GM18508 (cell line): ENCODE data around the gene PRKG1.

Experiments used
- ATAC-seq: cut with Tn5 transposase; IDR thresholded peaks from one replicate; pipeline ENCODE4 v1.9.1; 2021; ENCODE audit warnings: moderate number of reproducible peaks; ENCODE audit not compliant: insufficient read depth, unreplicated experiment

The PRKG1 gene

DNA sequence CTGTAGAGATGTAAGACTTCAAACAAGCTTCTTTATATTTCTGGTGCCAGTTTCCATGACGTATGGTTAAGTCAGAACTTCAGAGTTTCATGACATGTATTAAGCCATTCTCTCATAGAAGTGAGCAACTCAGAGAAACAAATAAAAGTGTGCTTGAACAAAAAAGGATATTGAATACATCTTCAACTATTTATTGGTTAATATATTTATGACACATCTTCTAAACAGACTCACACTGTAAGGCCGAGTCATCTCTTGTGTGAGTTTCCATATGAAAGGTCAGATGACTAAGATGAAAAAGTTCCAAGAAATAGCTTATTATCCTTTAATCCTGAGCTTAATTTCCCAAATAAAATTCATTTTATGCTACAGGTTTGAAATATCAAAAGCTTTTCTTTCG is 730.6 kb downstream of the PRKG1 start:
- ATAC-seq, result no peak

DNA sequence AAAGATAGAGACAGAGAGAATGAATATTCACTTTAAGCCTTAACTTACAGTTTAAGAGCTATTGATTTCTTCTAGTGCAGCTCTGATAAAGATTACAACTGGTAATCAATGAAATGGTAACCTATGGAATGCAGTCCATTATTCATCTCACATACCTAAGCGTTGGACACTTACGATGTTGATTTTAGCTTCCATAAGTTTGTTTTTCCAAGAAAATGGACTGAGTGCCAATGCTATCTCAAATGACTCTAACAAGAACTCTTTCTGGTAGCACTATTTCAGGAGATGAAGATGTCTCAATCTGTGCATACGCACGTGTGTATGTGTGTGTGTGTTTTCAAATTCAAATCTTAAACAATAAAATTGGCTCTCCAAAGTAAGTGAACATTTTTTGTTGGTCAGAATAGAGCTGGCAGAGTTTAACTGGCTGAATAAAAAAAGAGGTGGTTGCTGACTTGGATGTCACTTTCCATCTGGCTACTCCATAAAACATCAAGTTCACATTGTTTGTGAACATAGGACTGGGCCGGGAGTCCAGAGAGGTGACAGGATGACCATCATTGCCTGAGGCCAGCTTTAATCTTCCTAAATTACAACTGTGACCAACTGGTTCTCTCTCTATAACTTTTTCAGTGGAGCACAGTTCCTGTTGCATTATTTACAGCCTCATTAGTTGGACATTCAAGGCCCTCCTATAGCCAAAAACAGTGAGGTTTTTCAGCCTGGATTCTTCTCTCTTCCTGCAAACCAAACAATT is 732.0 kb downstream of the PRKG1 start:
- no peak for ATAC-seq

DNA sequence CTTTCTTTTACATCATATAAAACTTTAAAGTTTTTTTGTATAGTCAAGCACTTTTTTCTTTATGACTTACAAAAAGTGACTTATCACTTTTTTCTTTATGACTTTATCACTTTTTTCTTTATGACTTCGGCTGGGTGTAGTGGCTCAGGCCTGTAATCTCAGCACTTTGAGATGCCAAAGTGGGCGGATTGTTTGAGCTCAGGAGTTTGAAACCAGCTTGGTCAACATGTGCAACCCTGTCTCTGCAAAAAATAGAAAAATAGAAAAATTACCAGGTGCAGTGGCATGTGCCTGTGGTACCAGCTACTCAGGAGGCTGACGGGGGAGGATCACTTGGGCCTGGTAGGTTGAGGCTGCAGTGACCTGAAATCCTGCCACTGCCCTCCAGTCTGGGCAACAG is 733.9 kb downstream of the PRKG1 start:
- no peak for ATAC-seq

DNA sequence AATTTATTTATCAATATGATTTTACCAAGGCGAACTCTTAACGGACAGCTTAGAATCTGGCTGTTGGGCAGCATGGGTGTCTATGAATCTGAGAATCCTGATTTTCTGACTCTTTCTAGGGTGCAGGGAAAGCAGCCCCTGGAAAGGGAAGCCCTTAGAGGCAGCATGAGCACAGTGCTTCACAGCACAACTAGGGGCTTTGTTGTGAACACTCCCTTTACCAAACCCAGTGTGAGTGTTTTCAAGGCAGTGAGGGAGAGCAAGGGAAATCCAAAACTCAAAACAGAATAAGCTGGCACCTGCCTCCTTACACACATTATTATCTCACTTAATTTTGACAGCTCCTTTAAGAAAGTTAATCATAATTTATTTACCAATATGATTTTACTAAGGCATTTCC is 741.4 kb downstream of the PRKG1 start:
- no peak for ATAC-seq

DNA sequence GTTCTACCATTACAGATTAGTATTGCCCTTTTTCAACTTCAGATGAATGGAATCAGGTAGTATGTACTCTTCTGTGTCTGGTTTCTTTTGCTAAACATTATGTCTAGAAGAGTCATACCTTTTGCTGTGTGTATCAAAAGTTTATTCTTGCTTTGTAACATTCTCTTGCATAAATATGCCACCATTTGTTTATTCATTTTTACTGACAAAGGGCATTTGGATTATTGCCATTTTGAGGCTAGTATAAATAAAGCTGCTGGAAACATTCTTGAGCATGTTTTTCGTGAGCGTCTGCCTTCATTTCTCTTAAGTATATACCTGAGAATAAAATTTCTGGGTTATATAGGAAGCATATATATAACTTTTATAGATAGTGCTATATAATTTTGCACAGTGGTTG is 746.8 kb downstream of the PRKG1 start:
- no peak for ATAC-seq

DNA sequence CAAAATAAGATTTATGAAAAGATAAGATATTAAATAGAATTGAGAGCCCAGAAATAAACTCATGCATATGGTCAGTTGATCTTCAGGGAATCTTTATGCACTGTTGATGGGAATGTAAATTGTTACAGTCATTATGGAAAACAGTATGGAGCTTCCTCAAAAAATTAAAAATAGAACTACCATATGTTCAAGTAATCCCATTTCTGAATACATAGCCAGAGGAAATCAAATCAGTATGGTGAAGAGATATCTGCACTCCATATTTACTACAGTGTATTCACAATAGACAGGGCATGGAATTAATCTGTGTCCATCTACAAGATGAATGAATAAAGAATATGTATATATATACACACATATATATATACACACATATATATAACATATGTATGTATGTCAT is 747.5 kb downstream of the PRKG1 start:
- no peak for ATAC-seq

DNA sequence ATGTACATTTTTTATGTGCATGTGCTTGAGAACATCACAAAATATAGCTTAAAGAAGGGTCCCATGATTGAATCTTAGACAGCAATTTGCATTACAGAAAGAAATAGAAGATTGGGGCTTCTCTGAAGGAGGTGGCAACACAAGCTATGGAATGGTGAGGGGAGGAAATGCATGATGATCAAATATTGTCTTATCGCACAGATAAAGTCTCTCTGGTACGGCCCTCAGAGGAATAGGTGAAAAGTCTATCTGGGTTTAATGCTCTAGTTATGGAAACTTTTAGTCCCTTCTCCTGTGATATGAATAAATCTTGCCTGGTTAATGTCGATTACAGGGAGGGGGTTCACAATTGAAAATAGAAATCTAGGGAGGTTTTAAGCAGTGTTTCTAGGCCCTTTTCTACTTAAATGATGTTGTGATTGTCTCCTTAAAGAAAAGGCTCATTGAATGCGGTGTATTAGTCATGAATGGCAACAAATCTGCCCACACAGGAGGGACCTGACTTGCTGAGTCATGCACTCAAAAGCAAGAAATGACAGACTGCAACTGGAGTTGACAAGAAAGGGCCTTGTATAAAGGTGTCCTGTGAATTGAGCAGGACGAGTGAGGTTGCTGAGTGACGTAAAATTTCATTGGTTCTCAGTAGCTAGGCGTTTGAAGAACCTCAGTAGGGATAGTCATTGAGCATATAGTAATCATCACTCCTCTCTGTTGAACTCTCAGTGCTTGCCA is 758.5 kb downstream of the PRKG1 start:
- peak; percentile 66 for ATAC-seq

DNA sequence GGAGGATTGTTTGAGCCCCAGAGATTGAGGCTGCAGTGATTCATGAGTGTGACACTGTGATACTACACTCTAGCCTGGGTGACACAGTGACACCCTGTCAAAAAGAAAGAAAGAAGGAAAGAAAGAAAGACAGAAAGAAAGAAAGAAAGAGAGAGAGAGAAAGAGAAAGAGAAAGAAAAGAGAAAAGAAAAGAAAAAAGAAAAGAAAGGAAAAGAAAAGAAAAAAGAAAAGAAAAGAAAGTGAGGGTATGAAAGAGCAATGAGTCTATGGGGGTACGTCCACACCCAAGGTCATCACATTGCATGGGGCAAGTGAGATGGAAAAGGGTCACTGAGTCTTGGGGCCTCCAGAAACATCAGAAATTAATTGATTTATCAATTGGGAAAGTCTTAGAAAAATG is 760.3 kb downstream of the PRKG1 start:
- ATAC-seq, result no peak

DNA sequence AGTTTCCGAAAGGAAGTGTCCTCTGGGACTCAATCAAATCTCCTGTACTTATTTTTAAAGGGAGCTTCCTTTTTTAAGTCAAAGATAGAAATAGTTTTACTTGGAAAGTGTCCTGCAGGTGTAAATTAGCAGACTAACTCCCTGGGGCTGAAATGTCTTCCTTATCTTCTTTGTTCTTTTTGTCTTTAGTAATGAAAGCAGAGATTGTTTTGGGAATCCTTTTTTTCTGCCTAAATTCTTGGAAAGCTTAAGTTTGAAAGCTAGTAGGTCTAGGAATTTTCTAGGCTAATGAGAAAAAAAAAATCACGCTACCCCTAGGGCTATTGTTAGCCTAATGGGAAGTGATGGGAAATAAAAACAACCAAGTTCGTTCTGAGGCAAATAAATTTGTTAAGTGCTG is 764.2 kb downstream of the PRKG1 start:
- ATAC-seq, result no peak

DNA sequence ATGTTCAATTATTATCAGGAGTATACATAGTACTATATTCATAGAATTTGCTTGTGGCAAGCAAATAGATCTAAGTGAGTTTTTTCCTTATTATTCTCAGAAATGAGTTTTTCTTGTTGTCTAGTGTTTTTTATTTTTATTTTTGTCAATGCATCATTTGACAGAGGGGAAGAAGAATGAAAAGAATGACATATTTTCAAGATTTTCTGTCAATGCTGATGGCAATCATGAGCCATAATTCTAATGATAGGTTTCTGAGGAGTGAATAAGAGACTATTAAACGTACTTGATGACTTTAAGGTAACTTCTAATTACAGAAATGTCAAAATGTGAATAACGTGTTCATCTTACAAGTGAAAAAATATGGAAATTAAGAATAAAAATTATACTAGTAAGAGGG is 769.7 kb downstream of the PRKG1 start:
- no peak for ATAC-seq

DNA sequence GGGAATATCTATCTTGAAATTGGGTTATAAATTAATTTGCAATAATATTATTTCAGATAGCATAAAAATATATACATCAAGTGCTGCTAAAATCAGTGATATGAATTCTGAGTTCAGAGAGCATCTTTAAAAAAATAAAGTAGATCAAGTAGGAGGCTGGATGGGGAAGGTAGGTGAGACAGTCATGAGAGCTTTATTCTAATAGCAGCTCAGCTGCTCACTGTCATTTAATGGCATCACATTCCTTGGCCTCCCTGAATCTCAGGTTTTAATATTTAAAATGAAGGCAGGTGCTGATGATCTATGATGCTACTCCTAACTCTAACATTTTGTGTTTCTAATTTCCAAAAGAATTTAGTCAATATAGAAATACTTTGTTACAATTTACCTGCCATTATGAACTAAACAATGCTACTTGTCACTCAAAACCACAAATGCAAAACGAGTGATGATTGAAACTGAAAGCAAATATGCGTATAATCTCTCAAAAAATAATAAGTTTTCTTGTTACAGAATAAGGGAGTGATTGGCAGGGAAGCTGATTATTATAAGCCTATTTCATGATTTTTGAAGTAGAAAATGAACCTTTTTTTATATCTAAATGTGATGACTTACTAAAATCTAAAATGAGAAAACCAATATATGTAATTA is 772.7 kb downstream of the PRKG1 start:
- no peak for ATAC-seq

DNA sequence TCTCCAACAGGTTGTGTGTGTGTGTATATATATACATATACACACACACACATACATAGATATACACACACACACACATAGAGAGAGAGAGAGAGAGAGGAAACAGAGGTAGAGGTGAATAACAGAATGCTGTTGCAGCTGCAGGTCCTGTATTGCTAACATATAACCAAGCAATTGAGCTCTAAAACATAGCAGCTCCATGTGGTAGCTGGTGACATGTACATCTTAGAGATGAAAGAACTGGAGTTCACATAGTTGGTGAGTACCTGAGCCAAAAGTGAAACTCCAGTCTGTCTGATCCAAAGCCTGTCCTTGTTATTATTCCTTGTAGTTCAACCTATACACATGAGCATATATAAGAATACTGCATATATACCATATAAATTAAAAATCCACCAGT is 778.0 kb downstream of the PRKG1 start:
- no peak for ATAC-seq

DNA sequence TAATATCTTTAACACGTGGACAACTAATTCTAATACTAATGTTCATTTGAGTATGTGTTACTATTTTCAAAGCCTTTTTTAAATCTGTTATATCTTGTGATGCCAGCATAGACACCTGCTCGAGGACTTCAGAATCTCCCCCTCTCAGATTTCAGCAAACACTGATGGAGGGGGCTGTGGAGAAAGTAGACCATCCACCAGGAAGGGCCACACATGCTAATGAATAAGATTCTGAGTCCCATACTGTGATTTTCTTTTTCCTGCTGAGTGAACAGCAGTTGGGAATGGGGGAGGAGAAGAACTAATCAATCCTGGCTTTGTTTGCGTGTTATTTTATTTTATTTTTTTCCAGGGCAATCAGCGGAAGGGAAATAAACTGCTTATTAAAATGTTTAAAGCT is 783.0 kb downstream of the PRKG1 start:
- no peak for ATAC-seq

DNA sequence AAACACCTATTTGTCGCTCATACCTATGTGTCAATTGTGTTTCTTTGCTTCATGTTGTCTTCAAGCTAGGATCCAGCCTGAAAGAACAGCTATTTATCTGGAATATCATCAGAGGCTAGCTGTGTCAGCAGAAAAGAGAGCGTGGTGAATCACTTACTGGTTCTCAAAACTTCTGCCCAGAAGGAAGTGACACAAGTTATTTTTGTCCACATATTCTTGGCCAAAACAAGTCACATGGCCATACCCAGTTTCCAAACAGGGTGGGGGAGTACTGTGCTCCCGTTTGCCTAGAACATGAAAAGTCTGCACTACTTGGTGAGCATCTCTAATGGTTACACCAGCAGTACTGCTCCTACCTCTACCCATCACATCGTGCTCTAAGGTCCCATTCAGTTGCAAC is 786.0 kb downstream of the PRKG1 start:
- no peak for ATAC-seq

DNA sequence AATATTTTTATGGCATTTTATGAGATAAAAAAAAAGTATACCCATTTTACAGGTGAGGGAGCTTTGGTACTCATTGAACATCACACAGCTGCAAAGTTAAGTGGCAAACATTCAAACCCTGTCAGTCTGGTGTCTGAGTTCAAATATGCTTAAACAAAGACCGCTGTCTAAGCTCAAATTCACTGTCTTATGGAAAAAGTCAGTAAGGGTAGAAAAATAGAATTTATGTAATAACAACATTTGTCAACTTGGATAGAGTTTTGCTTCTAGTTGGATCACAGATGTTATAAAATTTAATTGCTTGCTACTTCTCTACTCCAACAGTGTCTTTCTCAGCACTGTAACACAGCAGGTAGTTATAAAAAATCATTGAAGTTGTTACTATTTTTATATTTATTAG is 786.8 kb downstream of the PRKG1 start:
- no peak for ATAC-seq

DNA sequence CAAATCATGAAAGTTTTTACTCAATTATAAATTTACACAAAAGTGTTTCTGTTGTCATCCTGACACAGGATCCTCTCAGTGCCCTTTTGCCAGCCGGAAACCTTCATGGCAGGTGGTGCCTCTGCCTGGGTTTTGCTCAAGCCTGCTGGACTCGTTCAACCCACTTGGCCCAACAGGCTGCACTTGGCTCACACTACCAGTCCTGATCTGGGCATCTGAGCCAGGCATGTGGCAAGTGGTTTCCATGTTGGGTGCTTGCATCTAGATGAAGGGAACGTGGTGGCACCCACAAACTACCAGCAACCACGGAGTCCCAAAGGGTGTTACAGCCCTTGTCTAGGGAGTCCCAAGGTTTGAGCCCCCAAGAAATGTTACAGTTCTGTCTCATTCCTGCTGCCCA is 787.4 kb downstream of the PRKG1 start:
- no peak for ATAC-seq

DNA sequence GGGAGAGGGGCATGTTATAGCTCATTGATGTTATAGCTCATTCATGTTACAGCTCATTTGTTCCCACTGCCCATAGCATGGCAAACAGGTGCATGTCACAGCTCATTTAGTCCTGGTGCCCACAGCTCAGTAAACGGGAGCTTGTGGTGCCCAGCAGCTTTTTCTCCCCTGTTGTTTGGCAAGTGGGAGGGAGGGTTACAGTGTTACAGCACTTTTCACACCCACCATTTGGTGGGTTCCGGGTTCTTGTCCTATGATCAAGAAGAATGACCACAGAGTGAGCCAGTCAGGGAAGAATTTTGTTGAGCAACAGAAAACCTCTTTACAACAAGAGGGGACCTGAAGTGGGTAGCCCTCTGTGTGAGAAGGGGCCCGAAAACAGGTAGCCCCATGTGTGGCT is 787.9 kb downstream of the PRKG1 start:
- no peak for ATAC-seq

DNA sequence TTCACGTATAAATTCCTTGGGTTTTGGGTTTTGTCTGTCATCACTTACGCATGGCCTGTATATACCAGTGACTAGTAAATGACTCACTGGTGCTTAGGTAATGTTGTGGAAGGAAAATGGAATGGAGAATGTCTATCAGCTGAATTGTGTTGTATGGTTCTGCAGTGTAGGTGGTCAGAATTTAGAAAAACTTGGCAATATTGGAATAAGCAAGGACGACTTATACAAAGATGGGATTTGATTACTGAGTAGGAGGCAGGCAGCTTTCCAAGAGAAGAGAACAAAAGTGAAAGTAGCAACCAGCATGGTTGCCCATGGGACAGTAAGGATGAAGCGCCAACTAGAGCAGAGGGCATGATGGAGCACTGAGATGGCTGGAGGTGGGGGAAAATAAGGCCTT is 793.7 kb downstream of the PRKG1 start:
- no peak for ATAC-seq

DNA sequence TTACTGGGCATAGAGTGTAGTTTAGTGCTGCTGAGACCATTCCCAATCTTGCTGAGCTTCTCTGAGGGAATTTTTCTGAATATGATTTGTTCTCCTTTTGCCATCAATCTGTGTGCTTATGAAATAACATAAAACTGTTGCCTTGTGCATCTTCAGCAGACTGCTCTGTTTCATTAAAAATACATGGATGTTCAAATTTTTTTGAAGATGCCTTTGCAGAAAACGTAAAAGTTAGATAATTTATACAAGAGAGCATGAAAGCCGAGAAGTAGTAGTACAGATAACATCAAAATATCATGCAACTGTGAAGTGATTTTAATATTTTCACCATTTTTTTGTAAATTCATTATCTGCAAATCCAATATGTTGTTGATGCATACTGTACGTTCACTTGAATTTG is 799.8 kb downstream of the PRKG1 start:
- ATAC-seq, result no peak

DNA sequence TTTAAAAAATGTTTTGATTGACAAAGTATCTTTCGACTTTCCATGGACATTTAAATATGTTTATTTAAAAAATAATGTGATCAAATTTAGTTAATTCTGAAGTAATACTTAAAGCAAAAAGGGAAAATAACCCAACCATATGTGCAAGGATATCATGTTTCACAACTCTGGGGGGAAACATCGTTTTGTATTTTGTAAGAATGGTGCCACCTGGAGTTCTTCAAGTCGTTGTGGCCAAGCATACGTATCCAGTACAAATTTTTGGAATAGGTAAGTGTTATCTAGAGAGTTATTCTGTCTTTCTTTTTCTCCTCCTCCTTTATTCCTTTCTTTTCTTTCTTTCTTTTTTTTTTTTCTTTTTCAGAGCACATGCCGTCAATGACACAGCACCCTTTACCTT is 801.3 kb downstream of the PRKG1 start:
- ATAC-seq, result no peak

DNA sequence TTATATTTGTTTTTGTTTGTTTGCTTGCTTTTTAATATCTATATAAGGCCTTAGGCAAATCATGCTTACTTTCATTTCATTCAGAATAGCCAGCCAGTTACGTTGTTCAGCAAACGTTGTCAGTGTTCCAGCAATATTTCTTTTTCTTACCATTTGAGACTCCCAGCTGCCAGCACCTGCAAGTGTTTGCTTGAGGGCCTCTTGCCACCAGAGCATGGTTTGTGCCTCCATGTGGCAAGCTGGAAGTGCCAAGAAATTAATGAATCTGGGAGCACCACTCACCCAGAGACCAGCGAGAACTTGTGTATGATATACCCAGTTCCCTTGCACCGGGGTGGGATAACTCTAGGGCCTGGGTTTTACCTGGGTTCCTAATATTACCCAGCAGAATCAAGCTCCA is 802.2 kb downstream of the PRKG1 start:
- no peak for ATAC-seq

DNA sequence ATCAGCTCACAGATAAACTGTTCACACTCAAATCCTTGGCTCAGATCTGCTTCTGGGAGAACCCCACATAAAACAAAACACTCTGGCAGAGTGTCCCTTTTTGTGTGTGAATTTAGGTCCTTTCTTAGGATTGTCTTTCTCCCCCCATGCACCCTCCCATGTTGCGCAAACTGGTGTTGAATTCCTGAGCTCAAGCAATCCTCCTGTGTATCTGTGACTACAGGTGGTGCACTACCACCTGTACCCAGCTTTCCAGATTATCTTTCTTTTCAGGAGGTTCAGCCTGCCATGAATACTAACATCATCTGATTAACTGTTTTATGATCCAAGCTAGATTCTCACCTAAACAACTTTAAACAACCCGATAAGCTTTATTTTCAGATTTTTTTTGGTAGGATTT is 802.7 kb downstream of the PRKG1 start:
- no peak for ATAC-seq
